ENCODE measurements around the gene TEAD1. TPM values are rescaled to one million over a fixed set of nuclear protein-coding genes. Genes with fewer than 3 reads are reported as not detected.

TEAD1 gene
- total RNA-seq, 2 experiments from 2014 or later, result 0.12 to 0.15 TPM

GRCh38 chr11:12936200-12936599 lies 262.0 kb downstream of the TEAD1 start:
- Mint-ChIP-seq H3K9me3 (no peaks in the 10 kb centered on the region), H3K4me1 (no peaks in the 10 kb centered on the region), H3K27ac (no peak overlapping the region), H3K36me3 (ENCODE audit: low read depth) (no peaks in the 10 kb centered on the region), H3K27me3 (peaks cover 2% of the 10 kb centered on the region), H3K4me3 (no peak overlapping the region)
- no peak for DNase-seq
- ChIA-PET CTCF (no interaction called here), POLR2A (no interaction called here)

GRCh38 chr11:12938590-12939247 lies 264.5 kb downstream of the TEAD1 start:
- peaks cover 2% of the 10 kb centered on the region for H3K27me3 Mint-ChIP-seq
- H3K27ac Mint-ChIP-seq, result no peak overlapping the region
- CTCF ChIA-PET, result no interaction called here
- no peak overlapping the region for H3K4me3 Mint-ChIP-seq
- no peaks in the 10 kb centered on the region for H3K4me1 Mint-ChIP-seq
- H3K36me3 Mint-ChIP-seq (ENCODE audit: low read depth), result no peaks in the 10 kb centered on the region
- POLR2A ChIA-PET, result no interaction called here
- no peaks in the 10 kb centered on the region for H3K9me3 Mint-ChIP-seq
- no peak for DNase-seq

GRCh38 chr11:12941671-12942070 lies 267.4 kb downstream of the TEAD1 start:
- Mint-ChIP-seq H3K4me3 (no peak overlapping the region), H3K27me3 (peaks cover 6% of the 10 kb centered on the region), H3K27ac (no peak overlapping the region), H3K4me1 (no peaks in the 10 kb centered on the region), H3K9me3 (no peaks in the 10 kb centered on the region), H3K36me3 (ENCODE audit: low read depth) (no peaks in the 10 kb centered on the region)
- DNase-seq, result no peak
- CTCF ChIA-PET, result no interaction called here
- POLR2A ChIA-PET, result no interaction called here

- ChIA-PET CTCF (no interaction called here), POLR2A (no interaction called here)
- no peak overlapping the region for H3K27ac Mint-ChIP-seq
- no peaks in the 10 kb centered on the region for H3K36me3 Mint-ChIP-seq (ENCODE audit: low read depth)
- no peaks in the 10 kb centered on the region for H3K9me3 Mint-ChIP-seq
- H3K4me1 Mint-ChIP-seq, result no peaks in the 10 kb centered on the region
- no peak for DNase-seq
- H3K4me3 Mint-ChIP-seq, result no peak overlapping the region
- peaks cover 6% of the 10 kb centered on the region for H3K27me3 Mint-ChIP-seq
Observed at GRCh38 chr11:12942157-12942556, 267.9 kb downstream of the TEAD1 start.

GRCh38 chr11:12943311-12943710 lies 269.1 kb downstream of the TEAD1 start:
- no peak for DNase-seq
- Mint-ChIP-seq H3K36me3 (ENCODE audit: low read depth) (no peaks in the 10 kb centered on the region), H3K9me3 (no peaks in the 10 kb centered on the region), H3K4me3 (no peak overlapping the region), H3K27me3 (peaks cover 6% of the 10 kb centered on the region), H3K27ac (no peak overlapping the region), H3K4me1 (no peaks in the 10 kb centered on the region)
- POLR2A ChIA-PET, result no interaction called here
- CTCF ChIA-PET, result no interaction called here

- no peak for DNase-seq
- Mint-ChIP-seq H3K27ac (no peak overlapping the region), H3K9me3 (no peaks in the 10 kb centered on the region), H3K27me3 (peaks cover 8% of the 10 kb centered on the region), H3K36me3 (ENCODE audit: low read depth) (no peaks in the 10 kb centered on the region), H3K4me3 (no peak overlapping the region), H3K4me1 (no peaks in the 10 kb centered on the region)
- CTCF ChIA-PET, result no interaction called here
- POLR2A ChIA-PET, result no interaction called here
Observed at GRCh38 chr11:12944889-12945288, 270.7 kb downstream of the TEAD1 start.

- CTCF ChIA-PET, result no interaction called here
Observed at GRCh38 chr11:12949453-12949852, 275.2 kb downstream of the TEAD1 start.

GRCh38 chr11:12950670-12951069 lies 276.4 kb downstream of the TEAD1 start:
- CTCF ChIA-PET, result no interaction called here
- H3K9me3 Mint-ChIP-seq, result peaks cover 6% of the 10 kb centered on the region
- no peaks in the 10 kb centered on the region for H3K4me1 Mint-ChIP-seq
- H3K36me3 Mint-ChIP-seq (ENCODE audit: low read depth), result no peaks in the 10 kb centered on the region
- POLR2A ChIA-PET, result no interaction called here
- no peak overlapping the region for H3K4me3 Mint-ChIP-seq
- H3K27me3 Mint-ChIP-seq, result peaks cover 18% of the 10 kb centered on the region
- no peak overlapping the region for H3K27ac Mint-ChIP-seq
- DNase-seq, result no peak

More at GRCh38 chr11:12949453-12949852, 275.2 kb downstream of the TEAD1 start:
- Mint-ChIP-seq H3K4me1 (no peaks in the 10 kb centered on the region), H3K27me3 (peaks cover 22% of the 10 kb centered on the region), H3K36me3 (ENCODE audit: low read depth) (no peaks in the 10 kb centered on the region), H3K9me3 (peaks cover 6% of the 10 kb centered on the region), H3K4me3 (no peak overlapping the region), H3K27ac (no peak overlapping the region)
- POLR2A ChIA-PET, result no interaction called here
- no peak for DNase-seq

- Mint-ChIP-seq H3K4me1 (no peaks in the 10 kb centered on the region), H3K27me3 (peaks cover 23% of the 10 kb centered on the region), H3K9me3 (peaks cover 6% of the 10 kb centered on the region), H3K27ac (no peak overlapping the region), H3K4me3 (no peak overlapping the region), H3K36me3 (ENCODE audit: low read depth) (no peaks in the 10 kb centered on the region)
- ChIA-PET CTCF (no interaction called here), POLR2A (no interaction called here)
- DNase-seq, result no peak
Observed at GRCh38 chr11:12951376-12951775, 277.2 kb downstream of the TEAD1 start.

GRCh38 chr11:12952094-12952493 lies 277.9 kb downstream of the TEAD1 start:
- no peaks in the 10 kb centered on the region for H3K4me1 Mint-ChIP-seq
- H3K36me3 Mint-ChIP-seq (ENCODE audit: low read depth), result no peaks in the 10 kb centered on the region
- H3K9me3 Mint-ChIP-seq, result peaks cover 6% of the 10 kb centered on the region
- no peak overlapping the region for H3K27ac Mint-ChIP-seq
- no peak overlapping the region for H3K4me3 Mint-ChIP-seq
- CTCF ChIA-PET, result no interaction called here
- H3K27me3 Mint-ChIP-seq, result peaks cover 23% of the 10 kb centered on the region
- no peak for DNase-seq
- POLR2A ChIA-PET, result no interaction called here

GRCh38 chr11:12958986-12959385 lies 284.8 kb downstream of the TEAD1 start:
- Mint-ChIP-seq H3K27ac (no peak overlapping the region), H3K4me3 (no peak overlapping the region), H3K9me3 (no peaks in the 10 kb centered on the region), H3K4me1 (no peaks in the 10 kb centered on the region), H3K36me3 (ENCODE audit: low read depth) (no peaks in the 10 kb centered on the region), H3K27me3 (peaks cover 14% of the 10 kb centered on the region)
- no peak for DNase-seq
- ChIA-PET POLR2A (no interaction called here), CTCF (no interaction called here)

GRCh38 chr11:12961615-12962014 lies 287.4 kb downstream of the TEAD1 start:
- H3K27me3 Mint-ChIP-seq, result peaks cover 10% of the 10 kb centered on the region
- no peak for DNase-seq
- no peak overlapping the region for H3K27ac Mint-ChIP-seq
- CTCF ChIA-PET, result no interaction called here
- no peaks in the 10 kb centered on the region for H3K4me1 Mint-ChIP-seq
- H3K9me3 Mint-ChIP-seq, result no peaks in the 10 kb centered on the region
- no peaks in the 10 kb centered on the region for H3K36me3 Mint-ChIP-seq (ENCODE audit: low read depth)
- no peak overlapping the region for H3K4me3 Mint-ChIP-seq
- POLR2A ChIA-PET, result no interaction called here

- no peaks in the 10 kb centered on the region for H3K4me1 Mint-ChIP-seq
- H3K36me3 Mint-ChIP-seq (ENCODE audit: low read depth), result no peaks in the 10 kb centered on the region
- ChIA-PET CTCF (interaction anchor here (1.7 kb wide), 1 partner anchor 11 kb away, joined by 4 read pairs; no protein-coding TSS in a partner anchor), POLR2A (no interaction called here)
- no peak overlapping the region for H3K27ac Mint-ChIP-seq
- no peak overlapping the region for H3K4me3 Mint-ChIP-seq
- H3K9me3 Mint-ChIP-seq, result no peaks in the 10 kb centered on the region
- H3K27me3 Mint-ChIP-seq, result peaks cover 10% of the 10 kb centered on the region
- DNase-seq, result no peak
Observed at GRCh38 chr11:12962306-12962705, 288.1 kb downstream of the TEAD1 start.

GRCh38 chr11:12963051-12963450 lies 288.8 kb downstream of the TEAD1 start:
- Mint-ChIP-seq H3K27ac (no peak overlapping the region), H3K4me3 (no peak overlapping the region), H3K27me3 (peaks cover 10% of the 10 kb centered on the region), H3K4me1 (no peaks in the 10 kb centered on the region), H3K36me3 (ENCODE audit: low read depth) (no peaks in the 10 kb centered on the region), H3K9me3 (no peaks in the 10 kb centered on the region)
- ChIA-PET CTCF (interaction anchor here (1.7 kb wide), 1 partner anchor 10 kb away, joined by 4 read pairs; no protein-coding TSS in a partner anchor), POLR2A (no interaction called here)
- no peak for DNase-seq

Data from activated CD4-positive, alpha-beta T cell treated with anti-CD3 and anti-CD28 coated beads, Interleukin-2, amount 10 ng/mL, durations not matched to agents 7 days and 5 days (primary cell).